ENCODE results near the gene KRTAP5-1. TPM values are rescaled to one million over a fixed set of nuclear protein-coding genes. Genes with fewer than 3 reads are reported as not detected.
"Not testable (repeated sequence)": the region's sequence is repeated elsewhere in the genome, so short reads cannot be mapped to it uniquely, and the experiment has no call there.

KRTAP5-1 gene
- total and polyA plus RNA-seq, 12 donors: 0.10 TPM; not detected in 11

- no peak for DNase-seq
- H3K27ac ChIP-seq: no peak overlapping the region
- WGBS, 4 donors: 70 to 87% (median 74%) methylated on average over 6 of the region's 6 CpGs
These were observed 8.3 kb downstream of the KRTAP5-1 start for GRCh38 chr11:1576825-1577224.

GRCh38 chr11:1575756-1576155 lies 9.3 kb downstream of the KRTAP5-1 start:
- H3K4me1 ChIP-seq (replicated peaks in 1 of 2); DNase-seq; H3K4me3 ChIP-seq; H3K36me3 ChIP-seq (replicated peaks in 1 of 2); H3K27ac ChIP-seq; H3K9me3 ChIP-seq (replicated peaks in 1 of 3): not testable (repeated sequence)
- intact Hi-C loops (cut with DNase I): loop anchor here (2.0 to 5.0 kb wide), 2 partner anchors 29 to 373 kb away; no protein-coding TSS in a partner anchor
- 74 to 82% (median 78%) methylated on average over 16 of the region's 16 CpGs for WGBS, 4 donors
- peaks cover 18% of the 10 kb centered on the region for H3K27me3 ChIP-seq

More at GRCh38 chr11:1576825-1577224, 8.3 kb downstream of the KRTAP5-1 start:
- intact Hi-C loops (cut with DNase I): loop anchor here in 1 of 2 donors (5.0 kb wide), 1 partner anchor 375 kb away; no protein-coding TSS in a partner anchor
- TF ChIP-seq CTCF (IDR thresholded peaks at IDR 0.05): no peak
- TF ChIP-seq POLR2A (IDR thresholded peaks at IDR 0.05): no peak
- H3K36me3 ChIP-seq (replicated peaks in 1 of 2): no peaks in the 10 kb centered on the region
- peaks cover 0 to 5% of the 10 kb centered on the region in 2 donors for H3K4me1 ChIP-seq (replicated peaks in 1 of 2)
- no peaks in the 10 kb centered on the region for H3K9me3 ChIP-seq (replicated peaks in 1 of 3)
- H3K27me3 ChIP-seq: peaks cover 19% of the 10 kb centered on the region
- H3K4me3 ChIP-seq: no peak overlapping the region

- TF ChIP-seq CTCF (IDR thresholded peaks at IDR 0.05) (peak in 2 of 6 experiments; percentile 29 to 50), POLR2A (IDR thresholded peaks at IDR 0.05) (no peak)
- H3K9me3 ChIP-seq (replicated peaks in 1 of 3): no peaks in the 10 kb centered on the region
- WGBS, 4 donors: 12 to 16% (median 14%) methylated on average over 7 of the region's 7 CpGs
- no peaks in the 10 kb centered on the region for H3K36me3 ChIP-seq (replicated peaks in 1 of 2)
- intact Hi-C loops (cut with DNase I): loop anchor here (2.0 to 5.0 kb wide), 2 partner anchors 28 to 373 kb away; no protein-coding TSS in a partner anchor
- peaks cover 0 to 5% of the 10 kb centered on the region in 2 donors for H3K4me1 ChIP-seq (replicated peaks in 1 of 2)
- no peak for DNase-seq
- no peak overlapping the region for H3K27ac ChIP-seq
- H3K4me3 ChIP-seq: no peak overlapping the region
- H3K27me3 ChIP-seq: peaks cover 18% of the 10 kb centered on the region
These were observed 10.2 kb downstream of the KRTAP5-1 start for GRCh38 chr11:1574933-1575242.

- H3K36me3 ChIP-seq (replicated peaks in 1 of 2): no peaks in the 10 kb centered on the region
- peak in 5 of 7 donors; percentile 50 to 71 (median 63) for DNase-seq
- WGBS, 4 donors: 0 to 3% (median 1%) methylated on average over 5 to 64 of the region's 64 CpGs
- intact Hi-C loops (cut with DNase I): loop anchor here (2.0 kb wide), 1 partner anchor 28 kb away; no protein-coding TSS in a partner anchor
- no peak overlapping the region for H3K4me3 ChIP-seq
- H3K9me3 ChIP-seq (replicated peaks in 1 of 3): no peaks in the 10 kb centered on the region
- peak overlapping the region in 1 of 5 donors; percentile 75 for H3K27ac ChIP-seq
- H3K4me1 ChIP-seq (replicated peaks in 1 of 2): peaks cover 0 to 5% of the 10 kb centered on the region in 2 donors
- H3K27me3 ChIP-seq: peaks cover 18% of the 10 kb centered on the region
- TF ChIP-seq CTCF (IDR thresholded peaks at IDR 0.05) (peak in 3 of 6 experiments; percentile 90 to 95 (median 91)), POLR2A (IDR thresholded peaks at IDR 0.05) (no peak)
These were observed 10.7 kb downstream of the KRTAP5-1 start for GRCh38 chr11:1574238-1574932.

Data from adrenal gland (tissue), 12 donors.